Left forelimb (tissue), 1 donor: ENCODE measurements around the gene KIF3A.
"Not testable (repeated sequence)": the region's sequence is repeated elsewhere in the genome, so short reads cannot be mapped to it uniquely, and the experiment has no call there.

Experiments used
- DNase-seq: peaks from one replicate; pipeline ENCODE4 v3.0.0-alpha.2; 2018; ENCODE audit warnings: low spot score

The KIF3A gene

DNA sequence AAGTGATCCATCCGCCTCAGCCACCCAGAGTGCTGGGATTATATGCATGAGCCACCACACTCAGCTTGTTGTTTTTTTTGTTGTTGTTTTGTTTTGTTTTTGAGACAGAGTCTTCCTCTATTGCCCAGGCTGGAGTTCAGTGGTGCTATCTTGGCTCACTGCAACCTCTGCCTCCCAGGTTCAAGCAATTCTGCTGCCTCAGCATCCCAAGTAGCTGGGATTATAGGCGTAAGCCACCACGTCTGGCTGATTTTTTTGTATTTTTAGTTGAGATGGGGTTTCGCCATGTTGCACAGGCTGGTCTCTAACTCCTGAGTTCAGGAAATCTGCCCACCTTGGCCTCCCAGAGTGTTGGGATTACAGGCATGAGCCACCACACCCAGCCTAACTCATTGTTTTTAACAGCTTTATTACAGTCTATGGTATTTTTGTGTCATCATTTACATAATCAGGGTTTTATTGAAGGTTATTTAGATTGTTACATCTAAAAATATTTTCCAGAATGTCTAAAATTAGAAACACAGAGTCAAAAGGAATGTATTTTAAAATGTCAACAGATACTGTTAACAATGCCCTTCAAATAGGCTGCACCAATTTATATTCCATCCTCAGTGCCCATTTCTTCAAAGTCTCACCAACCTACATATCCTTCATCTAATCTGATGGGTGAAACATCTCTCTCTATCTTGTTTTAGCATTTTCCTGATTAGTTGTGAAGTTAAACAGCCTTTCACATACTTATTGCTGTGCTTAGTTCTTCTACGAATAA, 18.6 kb downstream of the KIF3A start:
- no peak for DNase-seq

GRCh38 chr5:132714456-132715307, 22.7 kb downstream of the KIF3A start:
- no peak for DNase-seq

GRCh38 chr5:132708645-132709044, 28.7 kb downstream of the KIF3A start:
- no peak for DNase-seq

GRCh38 chr5:132704875-132705274, 32.5 kb downstream of the KIF3A start:
- DNase-seq, result no peak

DNA sequence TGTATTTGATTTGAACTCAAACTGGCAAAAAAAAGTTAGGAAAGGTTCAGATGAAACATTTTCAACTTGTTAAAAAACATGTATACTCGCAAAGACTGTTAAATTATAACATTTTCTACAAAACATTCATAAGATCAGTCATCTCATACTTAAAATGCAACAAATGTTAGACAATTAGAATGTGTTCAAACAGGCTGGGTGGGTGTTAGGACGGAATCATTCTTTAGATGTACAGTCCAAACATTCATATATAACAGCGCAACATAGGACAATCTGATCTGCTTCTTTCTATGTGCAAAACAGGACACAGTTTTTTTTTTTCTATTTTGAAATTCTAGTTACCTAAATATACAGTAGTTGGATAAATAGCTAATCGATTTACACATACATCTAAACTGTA, 41.4 kb downstream of the KIF3A start:
- no peak for DNase-seq

GRCh38 chr5:132692632-132692967, 44.7 kb downstream of the KIF3A start:
- DNase-seq, result no peak

DNA sequence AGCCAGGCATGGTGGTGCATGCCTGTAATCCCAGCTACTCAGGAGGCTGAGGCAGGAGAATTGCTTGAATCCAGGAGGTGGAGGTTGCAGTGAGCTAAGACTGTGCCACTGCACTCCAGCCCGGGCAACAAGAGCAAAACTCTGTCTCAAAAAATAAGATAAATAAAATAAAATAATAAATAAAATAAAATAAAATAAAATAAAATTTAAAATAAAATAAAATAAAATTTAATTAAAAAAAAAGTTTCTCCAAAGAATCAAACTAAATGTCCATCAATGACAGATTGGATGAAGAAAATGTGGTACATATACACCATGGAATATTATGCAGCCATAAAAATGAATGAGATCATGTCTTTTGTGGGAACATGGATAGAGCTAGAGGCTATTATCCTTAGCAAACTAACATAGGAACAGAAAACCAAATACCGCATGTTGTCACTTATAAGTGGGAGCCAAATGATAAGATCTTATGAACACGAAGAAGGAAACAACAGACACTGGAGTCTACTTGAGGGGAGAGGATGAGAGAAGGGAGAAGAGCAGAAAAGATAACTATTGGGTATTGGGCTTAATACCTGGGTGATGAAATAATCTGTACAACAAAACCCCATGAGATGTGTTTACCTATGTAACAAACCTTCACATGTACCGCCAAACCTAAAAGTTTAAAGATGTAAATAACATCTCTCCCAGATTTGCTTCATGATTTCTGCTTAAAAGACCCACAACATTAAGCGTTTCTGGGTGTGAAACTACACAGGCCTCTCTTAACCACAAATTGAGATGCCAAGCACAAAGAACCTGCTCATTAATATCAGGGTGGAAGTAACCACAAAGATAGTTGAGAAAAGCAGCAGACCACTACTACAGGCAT, 45.4 kb downstream of the KIF3A start:
- DNase-seq, result not testable (repeated sequence)

DNA sequence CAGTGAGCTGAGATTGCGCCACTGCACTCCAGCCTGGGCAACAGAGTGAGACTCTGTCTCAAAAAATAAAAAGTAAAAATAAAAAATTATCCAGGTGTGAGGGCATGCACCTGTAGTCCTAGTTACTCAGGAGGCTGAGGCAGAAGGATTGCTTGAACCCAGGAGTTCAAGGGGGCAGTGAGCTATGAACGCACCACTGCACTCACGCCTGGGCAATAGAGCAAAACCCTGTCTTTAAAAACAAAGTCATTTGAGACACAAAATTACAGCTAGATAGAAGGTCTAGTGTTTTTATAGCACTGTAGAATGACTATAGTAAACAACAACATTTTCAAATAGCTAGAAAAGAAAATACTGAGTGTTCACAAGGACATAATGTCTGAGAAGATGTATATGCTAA, 47.2 kb downstream of the KIF3A start:
- no peak for DNase-seq

- DNase-seq, result no peak
These were observed 47.8 kb downstream of the KIF3A start for GRCh38 chr5:132689513-132689912.

- no peak for DNase-seq
These were observed 48.6 kb downstream of the KIF3A start for GRCh38 chr5:132688536-132689339.

DNA sequence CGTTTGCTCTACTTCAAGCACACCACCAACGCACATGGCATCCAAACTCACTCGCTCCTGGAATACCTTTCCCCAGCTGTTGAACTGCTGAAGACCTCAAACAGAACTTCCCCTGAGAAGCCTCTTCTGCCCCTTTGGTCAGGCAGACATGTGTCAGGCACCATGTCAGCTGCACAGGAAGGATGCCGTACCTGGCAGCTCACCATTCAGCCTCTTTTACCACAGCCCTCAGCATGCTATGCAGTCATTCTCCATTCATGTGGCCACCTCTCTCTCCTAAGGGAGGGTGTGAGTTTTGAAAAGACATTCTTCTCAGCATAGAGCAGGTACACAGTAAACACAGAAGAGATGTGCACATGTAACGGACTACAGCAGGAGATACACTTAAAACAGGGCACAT, 49.4 kb downstream of the KIF3A start:
- DNase-seq, result no peak

GRCh38 chr5:132686193-132686592, 51.2 kb downstream of the KIF3A start:
- DNase-seq, result no peak

- no peak for DNase-seq
These were observed 52.2 kb downstream of the KIF3A start for GRCh38 chr5:132684922-132685720.

GRCh38 chr5:132684491-132684890, 52.9 kb downstream of the KIF3A start:
- DNase-seq, result no peak

GRCh38 chr5:132681983-132682382, 55.4 kb downstream of the KIF3A start:
- no peak for DNase-seq

DNA sequence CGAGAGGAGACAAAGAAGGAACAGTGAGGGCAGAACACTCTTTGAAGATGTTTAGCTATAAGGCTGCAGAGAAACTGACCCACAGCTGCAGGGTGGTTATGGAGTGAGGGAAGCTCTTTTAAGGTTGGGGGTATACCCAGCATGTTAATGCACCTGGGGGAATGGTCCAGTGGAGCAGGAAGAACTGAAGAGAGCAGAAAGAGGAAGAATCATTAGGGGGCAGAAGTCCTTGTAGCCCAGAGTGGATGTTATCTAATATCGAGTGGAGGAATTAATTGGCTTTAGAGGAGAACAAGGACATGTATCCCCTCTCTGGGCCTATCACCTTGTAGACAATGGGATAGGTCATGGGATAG, 55.9 kb downstream of the KIF3A start:
- no peak for DNase-seq

- DNase-seq, result no peak
These were observed 56.4 kb downstream of the KIF3A start for GRCh38 chr5:132680780-132681475.

DNA sequence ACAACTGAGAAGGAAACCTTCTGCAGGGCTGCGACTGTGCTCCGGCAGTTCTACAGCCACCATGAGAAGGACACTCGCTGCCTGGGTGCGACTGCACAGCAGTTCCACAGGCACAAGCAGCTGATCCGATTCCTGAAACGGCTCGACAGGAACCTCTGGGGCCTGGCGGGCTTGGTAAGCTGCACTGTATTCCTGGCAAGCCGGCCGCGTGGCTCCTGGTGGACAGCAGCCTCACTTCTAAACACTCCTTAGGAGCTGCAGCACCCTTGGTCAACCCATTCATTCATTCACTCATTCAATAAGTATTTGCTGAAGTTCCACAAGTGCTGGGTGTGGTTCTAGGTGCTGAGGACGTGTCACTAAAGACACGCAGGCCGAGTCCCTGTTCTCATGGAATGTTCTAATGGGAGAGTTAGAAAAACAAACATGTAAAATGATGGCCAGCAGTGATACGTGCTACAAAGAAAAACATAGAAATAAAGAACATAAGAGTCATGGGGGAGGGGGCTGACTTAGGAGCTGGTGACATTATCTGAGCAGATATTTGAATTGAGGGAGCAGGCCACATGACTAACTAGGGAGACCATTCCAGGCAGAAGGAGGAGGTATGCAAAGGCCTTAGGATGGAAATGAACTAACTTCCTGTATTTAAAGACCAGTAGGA, 57.5 kb downstream of the KIF3A start:
- DNase-seq, result no peak

DNA sequence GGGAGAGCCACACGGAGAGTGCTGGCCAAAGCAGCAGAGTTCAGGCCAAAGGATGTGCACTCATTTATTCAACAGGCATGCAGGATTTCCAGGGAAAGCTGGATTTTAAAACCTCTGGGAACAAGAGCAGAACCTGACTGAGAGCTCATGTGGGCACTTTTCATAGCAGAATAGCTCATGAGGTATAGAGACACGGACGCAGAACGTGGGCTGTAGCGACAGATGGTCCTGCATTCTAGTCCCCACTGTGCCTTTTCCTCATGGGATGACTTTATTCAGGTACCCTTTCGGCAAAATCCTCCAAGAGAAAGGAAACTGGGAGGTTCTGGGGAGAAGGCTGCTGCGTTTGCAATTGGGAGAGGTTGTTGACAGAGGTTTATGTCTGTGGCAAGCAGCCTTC, 58.2 kb downstream of the KIF3A start:
- DNase-seq, result no peak

DNA sequence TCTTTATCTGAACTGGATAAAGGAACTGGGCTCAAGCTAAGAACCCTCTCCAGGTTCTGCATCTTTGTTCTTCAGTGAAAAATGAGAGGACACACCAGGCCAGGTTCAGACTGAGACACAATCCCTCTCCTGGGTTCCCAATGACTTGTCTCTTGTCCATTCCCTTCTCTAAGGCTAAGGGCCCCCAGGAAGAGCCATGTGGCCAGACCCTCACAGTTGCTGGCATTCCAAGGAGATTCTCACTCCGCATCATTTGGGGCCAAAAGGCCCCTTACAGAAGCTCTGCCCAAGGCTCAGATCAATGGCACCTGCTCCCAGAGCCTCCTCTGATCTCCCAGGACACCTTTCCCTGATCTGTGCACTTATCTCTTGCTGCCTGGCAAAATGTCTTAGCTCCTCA, 58.6 kb downstream of the KIF3A start:
- DNase-seq, result no peak
